ENCODE results near the gene XK.

XK gene

GRCh38 chrX:37651921-37652452, 33.6 kb upstream of the XK start:
- no peak overlapping the region for H3K9ac ChIP-seq (ENCODE audit: low read length)
- H3K4me3 ChIP-seq (ENCODE audit: low read depth, low read length, poor library complexity, severe bottlenecking), result no peak overlapping the region
- no peaks in the 10 kb centered on the region for H3K79me2 ChIP-seq (ENCODE audit: insufficient read depth, low read length)
- no peaks in the 10 kb centered on the region for H3K27me3 ChIP-seq (ENCODE audit: insufficient read depth, low read length)
- no peaks in the 10 kb centered on the region for H3K9me2 ChIP-seq (ENCODE audit: low read depth, low read length)
- H4K20me1 ChIP-seq (ENCODE audit: insufficient read depth, low read length), result no peaks in the 10 kb centered on the region
- H2AFZ ChIP-seq (ENCODE audit: low read length), result no peak overlapping the region
- H3K4me2 ChIP-seq (ENCODE audit: low read length), result no peak overlapping the region
- H3K9me3 ChIP-seq (ENCODE audit: low read length), result no peaks in the 10 kb centered on the region
- H3K4me1 ChIP-seq (ENCODE audit: insufficient read depth, low read length, severe bottlenecking), result no peaks in the 10 kb centered on the region
- TF ChIP-seq EZH2 (IDR thresholded peaks at IDR 0.05; ENCODE audit: borderline replicate concordance, low read length) (no peak), CTCF (IDR thresholded peaks at IDR 0.05; ENCODE audit: low read length) (no peak)
- H3K36me3 ChIP-seq (ENCODE audit: insufficient read depth, low read length), result no peaks in the 10 kb centered on the region
- H3K27ac ChIP-seq (ENCODE audit: low read depth, low read length, poor library complexity, severe bottlenecking), result no peak overlapping the region
- H3F3A ChIP-seq (ENCODE audit: insufficient read depth, low read length), result no peaks in the 10 kb centered on the region

- H3K4me2 ChIP-seq (ENCODE audit: low read length), result no peak overlapping the region
- H2AFZ ChIP-seq (ENCODE audit: low read length), result no peak overlapping the region
- no peaks in the 10 kb centered on the region for H4K20me1 ChIP-seq (ENCODE audit: insufficient read depth, low read length)
- H3K9me3 ChIP-seq (ENCODE audit: low read length), result no peaks in the 10 kb centered on the region
- no peak overlapping the region for H3K27ac ChIP-seq (ENCODE audit: low read depth, low read length, poor library complexity, severe bottlenecking)
- no peaks in the 10 kb centered on the region for H3K79me2 ChIP-seq (ENCODE audit: insufficient read depth, low read length)
- H3K27me3 ChIP-seq (ENCODE audit: insufficient read depth, low read length), result no peaks in the 10 kb centered on the region
- H3F3A ChIP-seq (ENCODE audit: insufficient read depth, low read length), result no peaks in the 10 kb centered on the region
- H3K4me1 ChIP-seq (ENCODE audit: insufficient read depth, low read length, severe bottlenecking), result no peaks in the 10 kb centered on the region
- H3K4me3 ChIP-seq (ENCODE audit: low read depth, low read length, poor library complexity, severe bottlenecking), result no peak overlapping the region
- TF ChIP-seq CTCF (IDR thresholded peaks at IDR 0.05; ENCODE audit: low read length) (no peak), EZH2 (IDR thresholded peaks at IDR 0.05; ENCODE audit: borderline replicate concordance, low read length) (no peak)
- no peaks in the 10 kb centered on the region for H3K36me3 ChIP-seq (ENCODE audit: insufficient read depth, low read length)
- H3K9me2 ChIP-seq (ENCODE audit: low read depth, low read length), result no peaks in the 10 kb centered on the region
- H3K9ac ChIP-seq (ENCODE audit: low read length), result no peak overlapping the region
Observed at GRCh38 chrX:37652589-37653231, 32.9 kb upstream of the XK start.

- H2AFZ ChIP-seq (ENCODE audit: low read length), result no peak overlapping the region
- H3K9me2 ChIP-seq (ENCODE audit: low read depth, low read length), result no peaks in the 10 kb centered on the region
- TF ChIP-seq CTCF (IDR thresholded peaks at IDR 0.05; ENCODE audit: low read length) (no peak), EZH2 (IDR thresholded peaks at IDR 0.05; ENCODE audit: borderline replicate concordance, low read length) (no peak)
- no peak overlapping the region for H3K27ac ChIP-seq (ENCODE audit: low read depth, low read length, poor library complexity, severe bottlenecking)
- no peaks in the 10 kb centered on the region for H3K79me2 ChIP-seq (ENCODE audit: insufficient read depth, low read length)
- no peaks in the 10 kb centered on the region for H3F3A ChIP-seq (ENCODE audit: insufficient read depth, low read length)
- H3K36me3 ChIP-seq (ENCODE audit: insufficient read depth, low read length), result no peaks in the 10 kb centered on the region
- H3K4me1 ChIP-seq (ENCODE audit: insufficient read depth, low read length, severe bottlenecking), result no peaks in the 10 kb centered on the region
- H3K4me3 ChIP-seq (ENCODE audit: low read depth, low read length, poor library complexity, severe bottlenecking), result no peak overlapping the region
- H3K9me3 ChIP-seq (ENCODE audit: low read length), result no peaks in the 10 kb centered on the region
- H4K20me1 ChIP-seq (ENCODE audit: insufficient read depth, low read length), result no peaks in the 10 kb centered on the region
- H3K4me2 ChIP-seq (ENCODE audit: low read length), result no peak overlapping the region
- no peaks in the 10 kb centered on the region for H3K27me3 ChIP-seq (ENCODE audit: insufficient read depth, low read length)
- no peak overlapping the region for H3K9ac ChIP-seq (ENCODE audit: low read length)
Observed at GRCh38 chrX:37653397-37654085, 32.0 kb upstream of the XK start.
